ENCODE data around the gene ARR3.

GRCh38 chrX:70260104-70260503, 8.0 kb upstream of the ARR3 start, which contains the start of gene P2RY4:
- no peak for TF ChIP-seq CTCF (IDR thresholded peaks at IDR 0.05)
- TF ChIP-seq POLR2A (IDR thresholded peaks at IDR 0.05), result no peak
